Activated CD4-positive, alpha-beta T cell treated with anti-CD3 and anti-CD28 coated beads, Interleukin-2, Interleukin-4, amounts not matched to agents 100 ng/mL and 50 ng/mL, durations not matched to agents 16 hours and 8 hours (primary cell): Measurements from ENCODE around the gene ZYG11B.
"Not testable (repeated sequence)": the region's sequence is repeated elsewhere in the genome, so short reads cannot be mapped to it uniquely, and the experiment has no call there.

Experiments used
- DNase-seq: peaks from one replicate; pipeline ENCODE4 v3.0.0-alpha.2; 2020; ENCODE audit warnings: low spot score

Gene ZYG11B

DNA sequence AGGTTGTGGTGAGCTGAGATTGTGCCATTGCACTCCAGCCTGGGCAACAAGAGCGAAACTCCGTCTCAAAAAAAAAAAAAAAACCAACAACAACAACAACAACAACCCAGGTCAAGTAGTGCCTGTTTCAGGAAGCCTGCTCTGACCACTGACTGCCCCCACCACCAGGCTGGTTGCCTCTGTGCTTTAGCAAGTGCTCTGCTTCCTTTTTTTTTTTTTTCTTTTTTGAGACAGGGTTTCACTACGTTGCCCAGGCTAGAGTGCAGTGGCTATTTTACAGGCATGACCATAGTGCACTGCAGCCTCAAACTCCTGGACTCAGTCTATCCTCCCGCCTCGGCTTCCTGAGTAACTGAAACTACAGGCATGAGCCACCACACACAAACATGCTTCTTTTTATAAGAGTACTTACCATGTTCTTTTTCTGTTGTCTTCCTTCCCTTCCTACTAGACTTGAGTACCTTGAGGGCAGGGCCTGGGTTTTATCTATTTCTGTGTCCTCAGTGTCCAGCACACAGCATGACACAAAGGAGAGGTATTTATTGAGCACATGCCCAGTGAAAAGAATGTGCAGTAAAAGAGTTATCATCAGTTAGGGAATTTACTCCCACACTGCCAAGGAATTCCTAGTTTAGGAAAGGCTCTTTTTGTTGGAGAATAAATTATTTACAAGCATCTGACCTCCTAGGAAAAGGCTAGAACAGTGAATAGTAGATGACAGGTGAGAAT lies 18.2 kb upstream of the ZYG11B start:
- DNase-seq, result no peak

DNA sequence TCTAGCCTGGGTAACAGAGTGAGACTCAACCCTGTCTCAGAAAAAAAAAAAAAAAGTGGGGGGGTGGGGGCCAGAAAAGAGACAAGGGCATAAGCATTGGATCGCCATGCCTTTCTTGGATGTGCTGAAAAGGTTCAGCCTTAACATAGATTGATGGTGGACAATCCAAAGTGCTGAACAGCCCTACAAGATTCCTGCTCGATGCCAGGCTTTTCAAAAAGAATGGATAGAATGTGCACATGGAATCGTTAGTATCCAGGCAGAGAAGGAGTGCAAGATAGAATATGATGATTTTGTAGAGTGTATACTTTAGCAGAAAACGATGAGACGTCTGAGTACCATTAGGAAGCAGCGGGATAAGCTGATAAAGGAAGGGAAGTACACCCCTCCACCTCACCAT lies 17.2 kb upstream of the ZYG11B start:
- no peak for DNase-seq

DNA sequence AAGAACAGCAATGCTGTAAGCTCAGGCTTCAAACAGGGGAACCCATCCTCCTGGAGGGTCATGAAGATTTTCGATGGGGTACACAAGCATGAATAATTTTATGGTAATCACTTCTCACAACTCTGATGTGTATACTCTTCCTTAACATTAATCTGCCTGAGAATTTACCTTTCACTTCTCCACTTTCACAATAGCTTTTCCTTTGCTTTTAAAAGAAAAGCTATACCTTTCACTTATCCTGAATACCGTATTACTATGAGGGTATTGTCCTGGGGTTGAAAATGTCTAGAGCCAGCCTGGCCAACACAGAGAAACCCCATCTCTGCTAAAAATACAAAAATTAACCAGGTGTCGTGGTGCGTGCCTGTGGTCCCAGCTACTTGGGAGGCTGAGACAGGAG lies 12.7 kb upstream of the ZYG11B start:
- DNase-seq, result no peak

DNA sequence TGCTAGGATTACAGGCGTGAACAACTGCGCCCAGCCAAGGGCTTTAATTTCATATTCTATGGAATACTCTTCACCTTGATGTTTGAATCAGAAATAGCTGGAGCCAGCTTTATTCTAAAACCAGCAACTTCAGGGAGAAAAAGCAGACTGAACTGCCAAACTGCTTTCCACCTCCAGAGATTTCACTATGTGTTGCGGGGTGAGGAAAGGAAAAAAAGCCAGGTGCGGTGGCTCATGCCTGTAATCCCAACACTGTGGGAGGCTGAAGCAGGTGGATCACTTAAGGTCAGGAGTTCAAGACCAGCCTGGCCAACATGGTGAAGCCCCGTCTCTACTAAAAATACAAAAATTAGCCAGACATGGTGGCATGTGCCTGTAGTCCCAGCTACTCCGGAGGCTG lies 11.0 kb upstream of the ZYG11B start:
- DNase-seq, result not testable (repeated sequence)

DNA sequence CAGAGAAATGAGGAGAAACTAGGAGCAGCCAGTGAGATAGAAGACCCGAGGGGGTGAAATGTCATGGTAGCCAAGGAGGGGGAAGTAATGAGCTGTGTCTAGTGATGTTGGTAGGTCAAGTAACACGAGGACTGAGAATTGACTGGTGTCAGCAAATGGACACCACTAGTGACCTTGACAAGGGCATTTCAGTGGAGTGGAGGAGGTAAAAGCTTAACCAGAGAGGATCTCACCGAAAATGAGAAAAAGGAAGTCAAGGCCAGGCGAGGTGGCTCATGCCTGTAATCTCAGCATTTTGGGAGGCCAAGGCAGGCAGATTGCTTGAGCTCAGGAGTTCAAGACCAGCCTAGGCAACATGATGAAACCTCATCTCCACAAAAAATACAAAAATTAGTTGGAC lies 3.0 kb upstream of the ZYG11B start:
- DNase-seq, result no peak

DNA sequence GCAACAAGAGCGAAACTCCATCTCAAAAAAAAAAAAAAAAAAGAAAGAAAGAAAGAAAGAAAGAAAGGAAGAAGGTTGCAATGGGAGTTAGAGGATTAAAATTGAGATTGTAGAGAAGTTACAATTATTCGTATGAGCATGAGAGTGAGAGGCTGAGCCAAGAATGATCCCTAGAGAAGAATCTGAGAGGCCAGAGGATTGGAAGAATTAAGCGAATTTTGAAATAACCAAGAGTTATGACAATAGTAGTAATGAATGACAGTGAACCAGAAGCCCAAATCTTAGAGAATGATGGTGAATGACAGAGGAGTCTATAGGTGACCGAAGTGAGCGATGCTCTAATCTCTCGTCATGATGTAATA lies 369 bp upstream of the ZYG11B start:
- no peak for DNase-seq

DNA sequence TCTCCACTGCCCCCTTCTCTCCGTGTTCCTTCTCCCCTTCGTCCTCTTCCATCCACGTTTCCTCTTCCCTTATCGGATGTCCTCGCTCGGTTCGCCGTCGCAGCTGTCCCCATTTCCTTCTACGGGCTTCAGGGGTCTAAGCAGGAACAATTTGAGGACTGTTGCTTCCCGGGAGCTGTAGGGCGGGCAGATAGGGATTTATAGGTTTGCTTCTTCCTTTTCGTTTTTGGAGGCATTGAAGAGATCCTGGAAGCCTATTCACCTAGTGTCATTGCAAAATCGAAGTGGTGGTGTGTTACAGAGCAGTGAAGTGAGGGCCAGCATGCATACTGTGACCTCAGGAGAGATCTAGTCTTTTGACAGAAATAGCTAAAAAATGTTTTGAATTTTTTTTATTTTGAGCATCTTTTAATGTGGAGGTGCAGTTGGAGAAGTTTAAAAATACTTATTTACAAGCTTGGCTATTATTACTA lies 897 bp downstream of the ZYG11B start:
- no peak for DNase-seq

DNA sequence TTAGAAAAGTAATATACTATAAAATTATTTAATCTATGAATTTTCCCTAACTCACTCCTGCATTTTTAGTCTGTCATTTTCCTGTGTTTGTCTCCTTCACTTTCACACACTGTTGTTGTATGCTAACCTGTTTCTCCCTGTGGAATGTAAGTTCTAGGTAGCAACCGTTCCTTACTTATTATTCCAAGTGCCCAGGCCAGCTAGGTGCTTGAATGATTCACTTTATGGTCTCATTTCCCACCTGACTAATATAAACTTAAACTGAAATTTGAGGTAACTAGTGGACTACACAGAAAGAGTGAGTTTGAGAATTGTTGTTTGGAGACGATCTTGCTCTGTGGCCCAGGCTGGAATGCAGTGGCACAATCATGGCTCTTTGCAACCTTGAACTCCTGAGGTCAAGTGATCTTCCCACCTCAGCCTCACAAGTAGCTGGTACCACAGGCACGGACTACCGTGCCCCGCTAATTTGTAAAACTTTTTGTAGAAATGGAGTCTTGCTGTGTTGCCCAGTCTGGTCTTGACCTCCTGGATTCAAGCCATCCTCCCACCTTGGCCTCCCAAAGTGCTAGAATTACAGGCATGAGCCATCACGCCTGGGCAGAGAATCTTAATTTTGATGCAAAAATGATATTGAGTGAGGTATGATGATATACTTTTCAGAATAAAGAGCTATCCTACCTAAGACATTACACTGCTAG lies 1.9 kb downstream of the ZYG11B start:
- no peak for DNase-seq

DNA sequence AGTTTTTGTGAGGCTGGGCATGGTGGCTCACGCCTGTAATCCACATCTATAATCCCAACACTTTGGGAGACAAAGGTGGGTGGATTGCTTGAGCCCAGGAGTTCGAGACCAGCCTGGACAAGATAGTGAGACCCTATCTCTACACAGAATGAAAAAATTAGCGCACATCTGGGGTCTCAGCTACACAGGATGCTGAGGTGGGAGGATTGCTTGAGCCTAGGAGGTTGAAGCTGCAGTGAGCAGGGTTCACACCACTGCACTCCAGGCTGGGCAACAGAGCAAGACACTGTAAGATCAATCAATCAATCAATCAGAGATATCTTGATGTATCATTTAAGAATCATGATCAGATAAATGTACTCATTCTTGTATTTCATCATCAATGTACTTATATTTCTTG lies 7.1 kb downstream of the ZYG11B start:
- DNase-seq, result no peak

DNA sequence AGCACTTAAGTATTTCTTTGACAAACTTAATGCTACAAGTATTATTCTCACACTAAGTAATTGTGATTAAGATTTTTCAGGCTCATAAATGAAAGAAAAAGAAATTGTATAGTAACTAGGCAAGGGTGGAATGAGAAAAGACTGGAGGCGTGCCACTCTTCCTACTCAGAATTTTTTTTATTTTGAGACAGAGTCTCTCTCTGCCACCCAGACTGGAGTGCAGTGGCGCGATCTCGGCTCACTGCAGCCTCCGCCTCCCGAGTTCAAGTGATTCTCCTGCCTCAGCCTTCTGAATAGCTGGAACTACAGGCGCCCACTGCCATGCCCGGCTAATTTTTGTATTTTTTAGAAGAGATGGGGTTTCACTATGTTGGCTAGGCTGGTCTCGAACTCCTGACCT lies 9.1 kb downstream of the ZYG11B start:
- not testable (repeated sequence) for DNase-seq

DNA sequence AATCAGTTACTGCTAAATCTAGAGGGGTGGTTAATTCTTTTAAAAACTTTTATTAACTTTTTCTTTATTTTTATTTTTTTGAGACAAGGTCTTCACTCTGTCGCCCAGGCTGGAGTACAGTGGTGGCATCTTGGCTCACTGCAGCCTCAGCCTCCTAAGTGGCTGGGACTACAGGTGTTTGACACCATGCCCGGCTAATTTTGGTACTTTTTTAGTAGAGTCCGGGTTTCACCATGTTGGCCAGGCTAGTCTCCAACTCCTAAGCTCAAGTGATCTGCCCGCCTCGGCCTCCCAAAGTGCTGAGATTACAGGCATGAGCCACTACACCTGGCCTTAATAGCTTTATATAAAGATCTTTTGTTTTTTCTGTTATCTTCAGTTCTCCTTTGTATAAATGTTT lies 11.9 kb downstream of the ZYG11B start:
- DNase-seq, result no peak

DNA sequence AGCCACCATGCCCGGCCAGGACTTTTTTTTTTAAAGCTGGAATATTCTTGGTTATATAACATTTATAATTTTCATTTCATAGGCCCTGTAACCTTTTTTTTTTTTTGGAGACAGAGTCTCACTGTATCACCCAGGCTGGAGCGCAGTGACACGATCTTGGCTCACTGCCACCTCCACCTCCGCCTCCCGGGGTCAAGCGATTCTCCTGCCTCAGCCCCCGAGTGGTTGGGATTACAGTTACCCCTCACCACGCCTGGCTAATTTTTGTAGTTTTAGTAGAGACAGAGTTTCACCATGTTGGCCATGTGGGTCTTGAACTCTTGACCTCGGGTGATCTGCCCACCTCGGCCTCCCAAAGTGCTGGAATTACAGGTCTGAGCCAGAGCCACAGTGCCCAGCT lies 12.6 kb downstream of the ZYG11B start:
- no peak for DNase-seq

DNA sequence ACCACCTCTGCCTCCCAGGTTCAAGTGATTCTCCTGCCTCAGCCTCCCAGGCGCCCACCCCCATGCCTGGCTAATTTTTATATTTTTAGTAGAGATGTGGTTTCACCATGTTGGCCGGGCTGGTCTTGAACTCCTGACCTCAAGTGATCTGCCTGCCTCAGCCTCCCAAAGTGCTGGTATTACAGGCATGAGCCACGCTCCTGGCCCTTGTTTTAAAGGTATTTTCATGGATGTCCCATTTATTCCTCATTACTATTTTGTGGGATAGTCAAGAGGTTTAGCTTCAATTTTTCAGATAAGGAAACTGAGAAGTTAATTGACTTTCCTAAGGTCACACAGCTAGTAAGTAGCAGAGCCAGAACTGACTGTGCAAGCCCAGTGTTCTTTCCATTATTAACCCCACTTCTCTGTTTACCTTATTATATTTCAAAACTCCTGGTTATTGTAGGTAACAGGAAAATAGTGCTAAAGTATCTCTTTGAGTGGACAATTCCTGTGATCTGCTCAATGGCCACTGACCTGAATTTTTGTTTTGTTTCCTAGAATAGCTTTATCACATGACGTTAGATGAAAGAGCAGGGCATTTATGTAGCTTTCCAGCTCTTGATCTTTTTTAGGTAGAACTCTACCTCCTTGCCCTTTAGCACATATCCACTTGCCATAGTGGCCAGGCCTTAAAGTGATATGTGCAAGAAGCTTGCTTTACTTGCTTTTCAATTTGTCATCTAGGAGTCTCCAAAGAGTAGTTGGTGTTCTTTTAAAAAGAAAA lies 13.6 kb downstream of the ZYG11B start:
- no peak for DNase-seq

DNA sequence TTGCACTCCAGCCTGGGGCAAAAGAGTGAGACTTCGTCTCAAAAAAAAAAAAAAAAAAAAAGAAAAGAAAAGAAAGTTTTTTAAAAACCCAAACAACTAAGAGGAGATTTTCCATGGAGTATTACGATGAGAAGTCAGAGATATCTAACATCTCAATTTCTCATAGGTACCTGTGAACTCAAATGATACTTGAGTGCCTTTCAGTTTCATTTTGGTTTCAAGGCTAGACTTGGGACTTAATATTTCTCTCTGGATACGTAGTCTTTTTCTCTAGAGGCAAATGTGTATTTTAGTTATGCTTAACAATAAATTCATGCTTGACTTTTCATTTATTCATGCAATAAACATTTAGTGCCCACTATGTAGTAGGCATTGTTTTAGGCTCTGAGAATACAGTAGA lies 15.0 kb downstream of the ZYG11B start:
- DNase-seq, result no peak

DNA sequence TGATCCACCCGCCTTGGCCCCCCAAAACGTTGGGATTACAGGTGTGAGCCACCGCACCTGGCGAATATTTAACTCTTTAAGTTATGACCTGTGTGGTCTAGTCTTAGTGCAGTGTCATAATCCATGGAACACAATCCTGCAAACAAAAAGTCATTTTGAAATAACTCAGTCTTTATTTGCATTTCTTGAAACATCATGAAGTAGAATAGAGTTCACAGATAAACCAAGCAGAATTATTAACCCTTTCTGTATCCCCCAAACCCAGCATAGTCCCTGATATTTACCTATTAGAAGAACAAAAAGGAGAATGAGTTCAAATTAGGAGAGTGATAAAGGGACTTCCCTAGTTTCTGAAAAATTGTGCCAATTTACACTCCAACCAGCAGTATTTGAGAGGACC lies 19.9 kb downstream of the ZYG11B start:
- DNase-seq, result no peak

DNA sequence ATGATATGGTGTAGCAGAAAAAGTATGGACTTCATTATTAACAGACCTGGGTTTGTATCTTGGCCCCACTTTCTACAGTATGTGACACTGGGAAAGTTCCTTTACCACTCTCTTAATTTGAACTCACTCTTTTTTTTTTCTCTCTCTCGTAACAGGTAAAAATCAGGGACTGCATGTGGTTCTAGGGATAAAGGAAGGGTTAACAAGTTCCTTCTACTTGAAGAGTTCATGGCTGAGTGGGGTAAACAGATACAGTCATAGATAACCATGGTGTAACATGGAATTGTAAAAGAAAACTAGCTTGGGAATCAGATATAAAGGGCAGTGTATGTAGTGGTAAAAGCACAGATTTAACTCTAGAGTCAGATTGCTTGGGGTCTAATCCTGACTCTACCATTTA lies 21.2 kb downstream of the ZYG11B start:
- DNase-seq, result no peak

DNA sequence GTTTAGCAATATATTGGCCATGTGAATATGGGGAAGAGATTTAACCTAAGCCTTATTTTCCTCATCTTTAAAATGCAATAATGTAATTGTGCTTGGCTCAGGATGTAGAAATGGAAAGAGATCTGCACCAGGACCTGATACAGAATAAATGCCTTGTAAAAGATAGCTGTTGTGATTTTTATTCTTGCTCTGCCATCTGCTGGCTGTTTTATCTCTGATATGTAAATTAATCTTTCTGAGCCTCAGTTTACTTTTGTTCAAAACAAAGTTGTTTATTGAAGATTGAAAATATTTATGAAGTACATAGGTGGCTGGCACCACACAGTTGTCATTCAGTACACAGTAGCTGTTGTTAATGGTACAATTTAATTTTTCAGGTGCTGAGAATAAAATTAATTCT lies 21.9 kb downstream of the ZYG11B start:
- DNase-seq, result no peak

DNA sequence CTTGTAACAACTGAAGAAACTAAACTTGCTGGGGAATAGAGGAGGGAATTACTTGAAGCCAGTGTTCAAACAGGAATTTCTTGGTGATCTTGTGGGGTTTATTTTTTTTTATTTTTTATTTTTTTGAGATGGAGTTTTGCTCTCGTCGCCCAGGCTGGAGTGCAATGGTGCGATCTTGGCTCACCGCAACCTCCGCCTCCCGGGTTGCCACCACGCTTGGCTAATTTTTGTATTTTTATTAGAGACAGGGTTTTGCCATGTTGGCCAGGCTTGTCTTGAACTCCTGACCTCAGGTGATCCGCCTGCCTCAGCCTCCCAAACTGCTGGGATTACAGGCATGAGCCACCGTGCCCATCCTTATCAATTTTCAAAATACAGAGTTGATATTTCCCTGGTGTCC lies 23.2 kb downstream of the ZYG11B start:
- not testable (repeated sequence) for DNase-seq

DNA sequence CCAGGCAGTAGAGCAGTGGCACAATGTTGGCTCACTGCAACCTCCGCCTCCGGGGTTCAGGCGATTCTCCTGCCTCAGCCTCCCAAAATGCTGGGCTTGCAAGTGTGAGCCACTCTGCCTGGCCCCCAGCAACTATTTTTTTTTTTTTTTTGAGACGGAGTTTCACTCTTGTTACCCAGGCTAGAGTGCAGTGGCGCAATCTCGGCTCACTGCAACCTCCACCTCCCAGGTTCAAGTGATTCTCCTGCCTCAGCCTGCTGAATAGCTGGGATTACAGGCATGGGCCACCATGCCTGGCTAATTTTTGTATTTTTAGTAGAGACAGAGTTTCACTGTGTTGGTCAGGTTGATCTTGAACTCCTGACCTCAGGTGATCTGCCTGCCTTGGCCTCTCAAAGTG lies 23.9 kb downstream of the ZYG11B start:
- not testable (repeated sequence) for DNase-seq

DNA sequence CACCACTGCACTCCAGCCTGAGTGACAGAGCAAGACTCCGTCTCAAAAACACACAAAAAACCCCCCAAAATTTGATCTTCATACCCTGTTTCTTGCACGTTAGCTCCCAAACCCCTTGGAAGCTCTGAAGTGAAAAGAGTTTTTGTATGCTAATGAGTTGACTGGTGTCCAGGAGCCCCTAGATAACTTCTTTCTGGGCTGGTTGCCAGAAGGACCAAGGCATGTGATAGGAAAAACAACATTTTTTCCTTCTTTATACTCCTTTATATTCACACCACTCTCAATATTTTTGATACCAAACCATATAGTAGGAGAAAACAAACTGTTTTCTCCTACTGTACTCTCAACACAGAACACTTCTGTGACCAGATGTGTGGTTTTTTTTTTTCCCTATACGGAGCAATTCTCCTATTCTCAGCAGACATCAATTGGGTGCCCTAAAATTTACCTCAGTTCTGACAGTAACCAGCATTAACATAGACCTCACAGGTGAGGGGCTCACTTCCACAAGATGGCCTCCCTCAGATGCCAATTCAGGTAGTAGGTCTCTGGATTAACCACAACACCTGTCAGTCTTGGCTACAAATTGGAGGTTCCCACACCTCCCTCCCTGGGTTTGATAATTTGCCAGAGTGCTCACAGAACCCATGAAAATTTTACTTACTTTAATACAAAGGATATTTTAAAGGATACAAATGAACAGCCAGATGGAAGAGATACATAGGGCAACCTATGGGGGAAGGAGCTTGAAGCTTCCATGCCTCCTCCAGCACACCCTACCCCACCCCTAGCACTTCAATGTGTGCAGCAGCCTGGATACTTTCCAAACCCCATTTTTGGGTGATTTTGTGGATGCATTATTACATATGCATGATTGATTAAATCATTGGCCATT lies 25.6 kb downstream of the ZYG11B start:
- no peak for DNase-seq

DNA sequence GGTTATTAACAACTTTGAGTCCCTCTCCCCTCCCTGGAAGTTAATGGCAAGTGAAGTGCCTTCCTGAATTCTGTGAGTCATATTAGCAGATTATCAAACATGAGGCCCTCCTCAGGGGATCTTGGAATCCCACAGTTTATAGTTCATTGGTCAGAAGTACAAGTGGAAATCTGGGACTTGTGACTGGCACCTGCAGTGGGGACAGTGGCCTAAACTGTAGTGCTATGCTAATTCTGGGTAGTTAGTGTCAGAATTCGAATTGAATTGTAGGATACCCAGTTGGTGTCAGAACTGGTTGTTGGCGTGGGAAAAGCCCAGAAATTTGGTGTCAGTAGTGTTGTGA lies 26.2 kb downstream of the ZYG11B start:
- DNase-seq, result no peak

DNA sequence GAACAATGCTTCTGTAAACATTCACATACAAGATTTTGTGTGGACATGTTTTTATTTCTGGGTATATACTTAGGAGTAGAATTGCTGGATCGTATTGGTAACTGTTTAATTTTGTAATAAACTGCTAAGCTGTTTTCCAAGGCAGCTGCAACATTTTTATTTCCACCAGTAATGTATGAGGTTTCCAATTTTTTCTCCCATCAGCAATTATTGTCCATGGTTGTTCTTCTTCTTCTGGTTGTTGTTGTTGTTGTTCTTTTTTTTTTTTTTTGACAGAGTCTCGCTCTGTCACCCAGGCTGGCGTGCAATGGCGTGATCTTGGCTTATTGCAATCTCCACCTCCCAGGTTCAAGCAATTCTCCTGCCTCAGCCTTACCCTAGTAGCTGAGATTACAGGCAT lies 26.9 kb downstream of the ZYG11B start:
- no peak for DNase-seq
